ENCODE data around the gene ADCY1.

The ADCY1 gene

DNA sequence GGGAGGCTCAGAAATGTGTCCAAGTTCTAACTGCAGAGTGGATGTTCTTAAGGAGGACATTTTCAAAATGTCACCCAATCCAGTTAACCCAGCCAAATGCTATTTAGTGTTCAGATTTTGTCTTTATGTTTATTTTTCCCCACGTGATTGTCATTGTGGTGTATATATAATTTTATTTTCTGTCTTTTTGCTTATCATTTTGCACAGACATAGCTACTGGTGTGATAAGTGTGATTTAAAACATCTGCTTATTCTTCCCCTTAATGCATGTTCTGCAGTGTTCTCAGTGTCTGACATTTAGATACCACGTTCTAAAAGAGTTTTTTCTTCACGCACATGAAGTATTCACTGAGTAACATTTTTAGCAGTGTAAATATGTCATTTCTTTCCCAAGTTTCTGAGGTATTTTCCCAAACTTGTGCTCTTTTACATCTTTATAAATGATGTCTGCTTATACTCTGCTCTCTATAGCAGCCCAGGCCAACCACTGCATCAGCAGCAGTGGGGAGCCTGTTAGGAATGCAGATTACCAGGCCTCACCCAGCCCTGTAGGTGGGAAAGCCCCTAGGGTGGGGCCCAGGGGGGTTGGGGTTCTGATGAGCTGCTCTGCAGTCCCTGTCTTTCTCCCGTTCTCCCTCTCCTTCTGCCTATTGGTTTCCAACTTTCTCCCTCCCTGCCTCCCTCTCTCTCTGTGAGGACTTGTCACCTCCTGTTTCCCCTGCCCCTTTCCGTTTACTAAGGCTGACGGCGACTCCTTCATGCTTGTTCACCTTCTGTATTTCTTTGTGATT is 20.8 kb downstream of the ADCY1 start:
- no peak for FAIRE-seq

DNA sequence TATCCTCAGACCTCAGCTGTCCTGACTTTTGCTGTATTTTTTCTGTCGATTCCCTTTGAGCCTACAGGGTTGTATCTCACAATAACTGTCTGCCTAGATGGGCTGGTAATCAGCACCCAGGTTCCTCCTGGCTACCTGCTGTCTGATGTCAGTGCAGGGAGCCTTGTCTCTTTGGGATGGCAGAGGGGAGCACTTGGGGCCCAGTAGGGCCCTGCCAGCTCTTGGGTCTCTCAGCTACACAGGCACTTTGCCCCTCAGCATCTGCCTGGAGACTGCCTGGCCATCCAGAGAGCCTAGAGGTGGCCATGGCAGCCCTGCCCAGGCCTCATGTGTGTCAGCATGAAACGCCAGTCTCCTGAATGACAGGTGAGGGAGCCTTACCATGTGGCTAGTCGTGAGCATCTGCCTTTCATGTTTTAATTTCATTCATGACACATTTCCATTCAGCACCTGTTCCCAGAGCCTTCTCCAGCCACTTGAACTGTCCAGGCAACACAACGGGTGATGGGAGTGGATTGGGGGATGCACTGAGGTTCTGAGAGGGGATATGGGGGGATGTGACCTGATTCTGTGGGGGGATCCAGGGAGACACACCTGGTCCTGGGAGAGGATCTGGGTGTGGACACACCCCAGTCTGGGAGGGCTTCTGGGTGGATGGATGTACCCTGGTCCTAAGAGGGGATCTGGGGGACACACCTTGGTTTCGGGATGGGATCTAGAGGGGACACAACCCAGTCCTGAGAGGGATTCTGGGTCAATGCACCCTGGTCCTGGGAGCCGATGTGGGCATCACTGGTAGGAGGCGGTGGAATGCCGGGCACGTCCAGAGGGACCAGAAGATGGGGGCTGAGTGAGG is 21.9 kb downstream of the ADCY1 start:
- no peak for FAIRE-seq

DNA sequence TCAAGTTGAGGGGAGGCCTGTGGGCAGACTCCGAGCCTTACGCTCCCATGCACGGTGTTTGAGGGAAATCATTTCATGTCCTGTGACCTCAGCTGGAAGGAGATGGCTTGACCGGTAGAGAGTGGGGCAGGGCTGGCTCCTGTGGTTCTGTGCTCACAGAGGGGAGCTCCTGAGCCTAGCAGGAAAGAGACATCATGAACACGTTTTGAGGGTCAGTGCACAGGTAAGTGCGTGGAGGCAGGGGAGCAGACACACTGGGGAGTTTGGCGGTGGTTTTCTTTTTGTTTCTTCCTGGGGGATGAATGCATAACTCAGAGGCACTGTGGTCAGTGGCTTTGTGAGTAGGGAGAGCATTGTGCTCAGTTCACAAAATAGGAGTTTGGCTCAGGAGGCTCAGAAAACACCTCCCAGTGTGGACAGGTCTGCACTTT is 22.5 kb downstream of the ADCY1 start:
- FAIRE-seq, result no peak

- FAIRE-seq, result no peak
Measured at GRCh38 chr7:45597286-45597984, 23.3 kb downstream of the ADCY1 start.

DNA sequence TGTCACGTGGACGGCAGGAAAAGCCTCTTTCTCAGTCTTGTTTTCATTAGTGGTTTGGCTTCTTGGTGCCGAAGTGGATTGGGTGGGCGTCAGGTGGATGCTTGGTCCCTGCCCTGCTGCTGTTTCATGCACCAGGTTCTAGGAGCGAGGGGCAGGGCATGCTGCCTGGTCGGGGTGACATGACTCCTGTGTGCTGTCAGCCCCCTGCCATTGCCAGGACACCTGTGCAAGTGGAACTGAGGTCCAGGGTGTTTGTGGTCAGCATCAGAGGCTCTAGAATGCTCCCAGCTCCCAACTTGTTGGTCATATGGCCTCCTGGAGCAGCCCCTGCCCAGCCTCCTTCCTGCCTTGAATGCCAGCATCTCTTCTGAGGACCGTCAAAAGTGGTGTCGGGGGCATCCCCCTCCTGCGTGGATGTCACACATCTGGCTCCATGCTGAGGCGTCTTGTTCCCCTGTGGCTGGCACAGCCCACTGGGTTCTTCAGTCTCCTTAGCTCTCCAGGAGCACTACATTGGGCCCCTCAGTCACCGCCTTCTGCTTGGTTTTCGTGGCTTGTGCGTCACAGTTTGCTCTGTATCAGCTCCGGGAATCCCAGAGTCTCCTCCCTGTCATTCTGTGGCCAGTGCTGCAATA is 24.8 kb downstream of the ADCY1 start:
- no peak for FAIRE-seq

GRCh38 chr7:45599851-45600706 is 25.9 kb downstream of the ADCY1 start:
- no peak for FAIRE-seq

- FAIRE-seq, result no peak
Measured at GRCh38 chr7:45601094-45601493, 26.9 kb downstream of the ADCY1 start.

GRCh38 chr7:45601816-45602540 is 27.8 kb downstream of the ADCY1 start:
- no peak for FAIRE-seq

DNA sequence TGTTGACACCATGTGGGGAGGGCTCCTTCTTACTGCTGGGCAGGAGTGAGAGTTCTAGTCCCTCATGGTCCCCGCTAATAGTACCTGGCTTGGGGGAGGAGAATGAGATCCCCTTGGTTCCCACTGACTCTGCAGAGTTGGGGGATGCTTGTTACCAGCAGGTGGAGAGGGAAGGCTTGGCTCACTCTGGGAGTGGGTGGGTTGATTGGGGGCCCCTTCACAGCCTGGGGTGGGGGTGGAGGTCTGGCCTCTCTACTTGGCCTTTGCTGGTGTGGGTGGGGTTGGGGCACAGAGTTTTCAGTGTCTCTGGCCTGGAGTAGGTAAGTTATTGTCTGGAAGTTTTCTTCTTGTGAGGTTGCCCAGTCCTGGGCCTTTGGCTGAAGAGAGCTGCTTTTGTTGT is 31.9 kb downstream of the ADCY1 start:
- no peak for FAIRE-seq

GRCh38 chr7:45606931-45607330 is 32.8 kb downstream of the ADCY1 start:
- FAIRE-seq, result no peak

GRCh38 chr7:45609180-45609579 is 35.0 kb downstream of the ADCY1 start:
- no peak for FAIRE-seq

DNA sequence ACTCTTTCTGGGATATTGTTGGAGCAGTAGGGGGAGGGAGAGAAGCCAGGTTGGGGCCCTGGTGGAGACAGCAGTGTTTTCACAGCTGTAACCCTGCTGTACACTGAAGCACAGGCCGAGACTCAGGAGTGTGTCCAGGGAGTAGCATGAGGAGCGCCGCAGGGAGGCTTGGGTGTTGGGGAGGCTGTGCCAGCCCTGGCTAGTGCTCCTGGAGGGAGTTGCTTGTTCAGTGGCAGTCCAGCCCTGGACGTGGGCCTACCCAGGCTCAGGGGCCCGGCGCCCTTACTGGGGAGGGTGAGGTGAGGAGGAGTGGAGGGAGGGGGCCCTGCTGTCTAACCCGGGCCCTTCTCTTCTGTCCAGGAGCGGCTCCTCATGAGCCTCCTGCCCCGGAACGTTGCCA is 35.9 kb downstream of the ADCY1 start:
- no peak for FAIRE-seq

DNA sequence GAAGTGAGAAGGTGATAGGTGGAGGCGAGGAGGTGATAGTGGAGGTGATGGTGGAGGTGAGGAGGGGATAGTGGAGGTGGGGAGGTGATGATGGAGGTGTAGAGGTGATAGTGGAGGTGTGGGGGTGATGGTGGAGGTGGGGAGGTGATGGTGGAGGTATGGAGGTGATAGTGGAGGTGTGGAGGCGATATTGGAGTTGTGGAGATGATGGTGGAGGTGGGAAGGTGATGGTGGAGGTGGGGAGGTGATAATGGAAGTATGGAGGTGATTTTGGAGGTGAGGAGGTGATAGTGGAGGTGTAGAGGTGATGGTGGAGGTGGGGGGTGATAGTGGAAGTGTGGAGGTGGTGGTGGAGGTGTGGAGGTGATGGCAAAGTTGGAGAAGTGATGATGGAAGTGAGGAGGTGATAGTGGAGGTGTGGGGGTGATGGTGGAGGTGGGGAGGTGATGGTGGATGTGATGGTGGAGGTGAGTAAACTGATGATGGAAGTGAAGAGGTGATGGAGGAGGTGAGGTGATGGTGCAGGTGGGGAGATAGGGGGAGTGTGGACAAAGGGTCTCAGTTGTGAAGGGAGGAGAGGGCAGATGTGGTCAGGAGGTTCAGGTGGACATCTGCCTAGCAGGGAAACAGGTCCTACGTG is 36.6 kb downstream of the ADCY1 start:
- FAIRE-seq, result no peak

DNA sequence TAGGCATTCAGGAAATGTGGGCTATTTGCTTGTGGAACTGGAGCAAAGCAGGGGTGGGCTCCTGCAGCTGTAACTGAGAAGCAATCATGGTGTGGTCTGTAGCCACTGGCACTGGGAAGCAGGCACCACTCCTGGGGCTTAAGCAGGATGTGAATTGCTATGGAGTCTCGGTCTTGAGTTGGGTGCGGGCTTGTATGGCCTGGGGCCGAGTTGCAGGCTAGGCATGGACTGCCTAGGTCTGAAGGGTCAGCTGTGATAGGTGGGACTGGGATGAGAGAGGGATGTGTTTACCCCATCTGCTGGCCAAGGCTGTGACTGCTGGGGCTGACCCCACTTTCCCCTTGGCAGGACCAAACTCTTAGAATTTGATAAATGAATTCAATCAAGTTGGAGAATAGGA is 43.0 kb downstream of the ADCY1 start:
- no peak for FAIRE-seq

GRCh38 chr7:45622058-45622457 is 47.9 kb downstream of the ADCY1 start:
- FAIRE-seq, result no peak

GRCh38 chr7:45623157-45623556 is 49.0 kb downstream of the ADCY1 start:
- no peak for FAIRE-seq

DNA sequence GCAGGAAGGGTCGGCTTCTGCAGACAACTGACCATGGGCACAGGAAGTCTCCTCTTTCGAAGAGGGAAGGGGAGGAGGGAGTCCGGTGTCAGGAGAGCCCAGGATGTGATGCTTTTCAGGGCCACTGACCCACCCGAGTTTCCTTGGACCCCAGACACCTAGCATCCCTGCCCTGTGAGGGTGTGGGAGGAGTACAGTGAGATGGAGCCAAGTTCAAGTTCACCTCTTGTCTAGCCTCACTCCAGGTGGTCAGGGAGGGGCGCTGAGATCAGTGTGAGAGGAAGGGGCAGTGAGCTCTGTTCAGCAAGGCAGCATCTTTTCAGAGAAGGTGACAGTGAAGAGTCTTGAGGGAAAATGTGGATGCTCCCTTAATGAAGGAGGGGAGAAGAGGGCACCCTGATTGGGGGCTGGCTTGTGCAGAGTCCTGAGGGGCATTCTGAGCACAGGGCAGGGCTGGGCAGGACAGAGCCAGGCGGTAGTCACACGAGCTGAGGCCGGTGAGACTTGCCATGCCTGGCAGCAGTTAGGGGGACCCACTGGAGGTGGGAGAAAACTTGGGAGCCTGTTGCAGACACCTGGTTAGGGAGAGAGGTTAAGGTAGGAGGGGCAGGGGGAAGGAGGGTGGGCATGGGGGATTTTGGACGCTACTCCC is 49.7 kb downstream of the ADCY1 start:
- no peak for FAIRE-seq

DNA sequence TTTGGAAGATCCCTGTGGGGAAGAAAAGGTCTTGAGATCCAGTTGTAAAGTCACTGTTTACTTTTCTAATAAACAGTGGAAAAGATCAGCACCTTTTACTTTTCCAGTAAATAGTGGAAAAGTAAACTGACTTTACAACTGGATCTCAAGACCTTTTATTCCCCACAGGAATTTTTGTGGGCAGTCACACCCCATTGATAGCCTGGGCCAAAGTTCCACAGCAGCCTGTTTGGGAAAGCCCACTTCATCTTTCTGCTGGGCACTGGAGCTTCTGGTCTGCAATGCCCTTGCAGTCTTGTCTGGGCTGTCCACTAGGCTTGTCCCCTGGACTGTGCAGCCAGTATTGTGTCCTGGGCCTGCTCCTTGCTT is 50.2 kb downstream of the ADCY1 start:
- no peak for FAIRE-seq

GRCh38 chr7:45625067-45625466 is 50.9 kb downstream of the ADCY1 start:
- no peak for FAIRE-seq
